B cell (primary cell): ENCODE measurements around the gene MRS2. TPM values are rescaled to one million over a fixed set of nuclear protein-coding genes. Genes with fewer than 3 reads are reported as not detected.

Experiments used
- ATAC-seq: fragments of 200-7000 bp; cut with Tn5 transposase; one replicate; pipeline ENCODE4 v1.10.0; 2021; ENCODE audit warnings: low read depth, mild to moderate bottlenecking, moderate number of reproducible peaks, moderate library complexity
- CTCF ChIA-PET: fragments of 350-600 bp; sonication (Branson Sonifier 250); formaldehyde crosslinking; loops from one replicate; lab custom pipeline; 2021; ENCODE audit warnings: antibody characterized with exemption, inconsistent platforms; lab: Charles Lee
- POLR2A ChIA-PET: fragments of 350-600 bp; sonication (Branson Sonifier 250); formaldehyde crosslinking; loops from one replicate; lab custom pipeline; 2021; ENCODE audit warnings: antibody characterized with exemption; lab: Charles Lee
- DNase-seq: peaks from one replicate; pipeline ENCODE4 v3.0.0; 2013
- H2AFZ ChIP-seq: 2 replicates; pipeline ENCODE4 v1.6.1; 2012; ENCODE audit warnings: mild to moderate bottlenecking, low read depth, low read length; ENCODE audit not compliant: insufficient read depth, poor library complexity, severe bottlenecking
- H3K27ac ChIP-seq, 2 donors: 1 replicate in 1 of 2; 2 replicates in 1 of 2; pipeline ENCODE4 v1.5.1; 2012 to 2013; ENCODE audit warnings: low read length in 2 of 2, mild to moderate bottlenecking in 2 of 2, moderate library complexity in 1 of 2
- H3K27me3 ChIP-seq, 4 experiments: fragments of 200-600 bp in 1 of 4; sonication (generic) in 1 of 4; replicated peaks in 1 of 4; 1 replicate in 2 of 4; 2 replicates in 2 of 4; pipeline versions ENCODE4 v1.6.1 to v1.7.0; 2013 to 2016; ENCODE audit warnings: low read length in 3 of 4, mild to moderate bottlenecking in 2 of 4, mixed read lengths in 1 of 4, moderate library complexity in 1 of 4; ENCODE audit not compliant: insufficient read depth in 4 of 4, control insufficient read depth in 3 of 4; ENCODE audit errors: control extremely low read depth in 1 of 4
- H3K36me3 ChIP-seq, 2 experiments: replicated peaks in 1 of 2; 1 replicate in 1 of 2; 2 replicates in 1 of 2; pipeline versions ENCODE4 v1.6.1 to v1.7.1; 2013; ENCODE audit warnings: low read length in 1 of 2; ENCODE audit not compliant: insufficient read depth in 2 of 2, control insufficient read depth in 1 of 2; ENCODE audit errors: control extremely low read depth in 1 of 2, extremely low read depth in 1 of 2
- H3K4me1 ChIP-seq, 2 donors: fragments of 200-600 bp in 1 of 2; sonication (generic) in 1 of 2; 1 replicate in 1 of 2; 2 replicates in 1 of 2; pipeline versions ENCODE4 v1.5.1 to v1.6.1; 2013 to 2017; ENCODE audit warnings: low read length in 2 of 2; ENCODE audit not compliant: control insufficient read depth in 2 of 2, insufficient read depth in 2 of 2
- H3K4me2 ChIP-seq: replicated peaks from 2 replicates; pipeline ENCODE3; 2012; ENCODE audit warnings: mild to moderate bottlenecking, low read depth, low read length; ENCODE audit not compliant: poor library complexity, severe bottlenecking
- H3K4me3 ChIP-seq, 5 experiments: fragments of 200-600 bp in 1 of 5; sonication (generic) in 1 of 5; 1 replicate in 3 of 5; 2 replicates in 2 of 5; pipeline versions ENCODE4 v1.5.1 to v1.7.0; 2011 to 2016; ENCODE audit warnings: low read length in 4 of 5, mild to moderate bottlenecking in 4 of 5, low read depth in 2 of 5, control low read depth in 1 of 5, moderate library complexity in 1 of 5; ENCODE audit not compliant: insufficient read depth in 1 of 5; ENCODE audit errors: control extremely low read depth in 1 of 5, extremely low read depth in 1 of 5
- H3K79me2 ChIP-seq: fragments of 200-600 bp; sonication (generic); one replicate; pipeline ENCODE4 v1.6.0; 2016; ENCODE audit warnings: low read length; ENCODE audit not compliant: control insufficient read depth, insufficient read depth
- H3K9ac ChIP-seq: fragments of 200-600 bp; sonication (generic); 2 replicates; pipeline ENCODE4 v1.6.1; 2017; ENCODE audit warnings: mild to moderate bottlenecking, low read length, moderate library complexity
- H3K9me3 ChIP-seq, 3 donors: one replicate each; pipeline versions ENCODE4 v1.6.1 to v1.7.1; 2013; ENCODE audit warnings: low read length in 2 of 3; ENCODE audit not compliant: control insufficient read depth in 2 of 3, insufficient read depth in 1 of 3; ENCODE audit errors: control extremely low read depth in 1 of 3
- H4K20me1 ChIP-seq: 2 replicates; pipeline ENCODE4 v1.6.0; 2012; ENCODE audit warnings: mild to moderate bottlenecking, low read length; ENCODE audit not compliant: insufficient read depth, control insufficient read depth, poor library complexity, severe bottlenecking
- H3K27ac Mint-ChIP-seq: one replicate; pipeline ENCODE4 v1.8.0; 2021; ENCODE audit warnings: mixed read lengths
- H3K27me3 Mint-ChIP-seq: one replicate; pipeline ENCODE4 v1.8.0; 2021; ENCODE audit warnings: mixed read lengths
- H3K4me1 Mint-ChIP-seq: one replicate; pipeline ENCODE4 v1.8.0; 2021; ENCODE audit warnings: mixed read lengths
- H3K4me3 Mint-ChIP-seq: one replicate; pipeline ENCODE4 v1.8.0; 2021; ENCODE audit warnings: mixed read lengths
- H3K9me3 Mint-ChIP-seq: one replicate; pipeline ENCODE4 v1.8.0; 2022; ENCODE audit warnings: mixed read lengths; ENCODE audit not compliant: insufficient read depth
- CTCF ChIP-seq: fragments of 200-600 bp; IDR thresholded peaks from one replicate; pipeline ENCODE4 v1.8.0; 2022; ENCODE audit warnings: antibody characterized with exemption, mild to moderate bottlenecking
- EZH2 ChIP-seq: IDR thresholded peaks from 2 replicates; pipeline ENCODE4 v1.6.1; 2012; ENCODE audit warnings: borderline replicate concordance, low read depth, mild to moderate bottlenecking, moderate library complexity, low read length; ENCODE audit not compliant: insufficient read depth, poor library complexity, severe bottlenecking
- WGBS: methylation state at CpG from one replicate; pipeline ENCODE4 v1.1.5; 2013; ENCODE audit warnings: missing lambda C conversion rate; ENCODE audit not compliant: insufficient coverage; 5-methylcytosine and 5-hydroxymethylcytosine counted together
- intact Hi-C: fragments of 100-400 bp; cut with micrococcal nuclease; formaldehyde crosslinking; loops from one replicate; pipeline ENCODE4 v1.10.0; 2022
- polyA plus RNA-seq: library from polyadenylated mRNA; depleted of rRNA; stranded (reverse); fragments of >200 nt; gene quantifications from 2 replicates; pipeline ENCODE4 v1.2.3, GENCODE V29; 2012
- total RNA-seq, 2 donors: library from RNA; stranded (reverse); fragments of 120-200 nt in 1 of 2; gene quantifications; 1 replicate in 1 of 2; 2 replicates in 1 of 2; pipeline versions ENCODE4 v1.2.3 to v1.2.4, GENCODE V29; 2013 to 2022

MRS2 gene
- total and polyA plus RNA-seq, 2 donors (not counting 1 experiment from before 2014, with no cell fraction given): 16.0 to 25.5 TPM

- H3K4me1 Mint-ChIP-seq: no peaks in the 10 kb centered on the region
- 80% methylated on average over 1 of the region's 1 CpG for WGBS
- no peak for DNase-seq
Observed at GRCh38 chr6:24378473-24379097, 24.2 kb upstream of the MRS2 start.

More at GRCh38 chr6:24378473-24379097, 24.2 kb upstream of the MRS2 start:
- no peak overlapping the region for H3K27ac ChIP-seq
- ChIA-PET POLR2A (no interaction called here), CTCF (no interaction called here)
- Mint-ChIP-seq H3K4me3 (no peak overlapping the region), H3K27me3 (peaks cover 4% of the 10 kb centered on the region), H3K27ac (no peak overlapping the region), H3K9me3 (no peaks in the 10 kb centered on the region)
- no peak for TF ChIP-seq EZH2
- TF ChIP-seq CTCF: no peak
- H2AFZ ChIP-seq: no peak overlapping the region
- no peak overlapping the region for H3K4me3 ChIP-seq
- H3K4me2 ChIP-seq: no peak overlapping the region
- H4K20me1 ChIP-seq: no peaks in the 10 kb centered on the region
- no peaks in the 10 kb centered on the region for H3K79me2 ChIP-seq
- H3K9ac ChIP-seq: no peak overlapping the region
- no peaks in the 10 kb centered on the region for H3K36me3 ChIP-seq
- intact Hi-C loops: no loop called here
- no peaks in the 10 kb centered on the region for H3K9me3 ChIP-seq
- no peak for ATAC-seq
- H3K27me3 ChIP-seq: peaks cover 0 to 4% (median 0%) of the 10 kb centered on the region in 4 experiments
- no peaks in the 10 kb centered on the region for H3K4me1 ChIP-seq
